NCI-H1417 treated with DMSO at 0.1 percent for 48 hours (cell line): ENCODE data around the gene ULBP1.
A peak's percentile ranks its signal among the peaks of the same experiment; 100 is the strongest.
"Not testable (repeated sequence)": the region's sequence is repeated elsewhere in the genome, so short reads cannot be mapped to it uniquely, and the experiment has no call there.

Experiments
- DNase-seq: peaks from one replicate; lab custom pipeline; 2025; lab: John Stamatoyannopoulos, UW

The ULBP1 gene

GRCh38 chr6:149953390-149953789 lies 10.4 kb upstream of the ULBP1 start:
- not testable (repeated sequence) for DNase-seq

GRCh38 chr6:149953934-149954327 lies 9.8 kb upstream of the ULBP1 start:
- not testable (repeated sequence) for DNase-seq

GRCh38 chr6:149954328-149954983 lies 9.3 kb upstream of the ULBP1 start:
- not testable (repeated sequence) for DNase-seq

- DNase-seq = not testable (repeated sequence)
Measured at GRCh38 chr6:149954984-149955653, 8.6 kb upstream of the ULBP1 start.

- DNase-seq = not testable (repeated sequence)
Measured at GRCh38 chr6:149955654-149956317, 8.0 kb upstream of the ULBP1 start.

- not testable (repeated sequence) for DNase-seq
Measured at GRCh38 chr6:149958124-149958523, 5.6 kb upstream of the ULBP1 start.

GRCh38 chr6:149959806-149960205 lies 3.9 kb upstream of the ULBP1 start:
- not testable (repeated sequence) for DNase-seq

GRCh38 chr6:149960488-149960887 lies 3.3 kb upstream of the ULBP1 start:
- DNase-seq = no peak

GRCh38 chr6:149961728-149962425 lies 1.9 kb upstream of the ULBP1 start:
- DNase-seq = no peak

GRCh38 chr6:149962461-149963211 lies 1.1 kb upstream of the ULBP1 start:
- DNase-seq = no peak

- DNase-seq = peak; percentile 49
Measured at GRCh38 chr6:149963212-149963461, 606 bp upstream of the ULBP1 start.

- DNase-seq = no peak
Measured at GRCh38 chr6:149964308-149965193, 808 bp downstream of the ULBP1 start.

GRCh38 chr6:149965194-149966020 lies 1.7 kb downstream of the ULBP1 start:
- DNase-seq = no peak

GRCh38 chr6:149966319-149966718 lies 2.6 kb downstream of the ULBP1 start:
- not testable (repeated sequence) for DNase-seq

- no peak for DNase-seq
Measured at GRCh38 chr6:149967591-149967990, 3.8 kb downstream of the ULBP1 start.

GRCh38 chr6:149967999-149968398 lies 4.3 kb downstream of the ULBP1 start:
- DNase-seq = not testable (repeated sequence)

GRCh38 chr6:149968909-149969308 lies 5.2 kb downstream of the ULBP1 start:
- DNase-seq = not testable (repeated sequence)

GRCh38 chr6:149969635-149970034 lies 5.9 kb downstream of the ULBP1 start:
- DNase-seq = no peak

- DNase-seq = not testable (repeated sequence)
Measured at GRCh38 chr6:149974394-149974793, 10.7 kb downstream of the ULBP1 start.

GRCh38 chr6:149974825-149975224 lies 11.1 kb downstream of the ULBP1 start:
- no peak for DNase-seq
